ENCODE measurements around the gene PACRGL.

DNA sequence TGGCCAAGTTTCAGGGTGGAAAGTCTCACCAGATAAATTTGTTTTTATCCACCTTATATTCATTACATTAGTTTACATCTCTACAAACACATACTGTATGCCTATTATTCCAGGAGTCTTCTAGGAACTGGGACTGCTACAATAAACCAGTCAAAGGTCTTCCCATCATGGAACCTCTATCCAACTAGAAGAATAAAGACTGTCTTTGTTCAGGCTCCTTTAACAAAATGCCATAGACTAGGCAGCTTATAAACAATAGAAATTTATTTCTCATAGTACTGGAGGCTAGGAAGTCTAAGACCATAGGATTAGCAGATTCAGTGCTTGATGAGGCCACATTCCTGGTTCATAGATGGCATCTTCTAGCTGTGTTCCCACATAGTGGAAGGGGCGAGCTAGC is 61.6 kb downstream of the PACRGL start:
- TF ChIP-seq, protein P1, sequence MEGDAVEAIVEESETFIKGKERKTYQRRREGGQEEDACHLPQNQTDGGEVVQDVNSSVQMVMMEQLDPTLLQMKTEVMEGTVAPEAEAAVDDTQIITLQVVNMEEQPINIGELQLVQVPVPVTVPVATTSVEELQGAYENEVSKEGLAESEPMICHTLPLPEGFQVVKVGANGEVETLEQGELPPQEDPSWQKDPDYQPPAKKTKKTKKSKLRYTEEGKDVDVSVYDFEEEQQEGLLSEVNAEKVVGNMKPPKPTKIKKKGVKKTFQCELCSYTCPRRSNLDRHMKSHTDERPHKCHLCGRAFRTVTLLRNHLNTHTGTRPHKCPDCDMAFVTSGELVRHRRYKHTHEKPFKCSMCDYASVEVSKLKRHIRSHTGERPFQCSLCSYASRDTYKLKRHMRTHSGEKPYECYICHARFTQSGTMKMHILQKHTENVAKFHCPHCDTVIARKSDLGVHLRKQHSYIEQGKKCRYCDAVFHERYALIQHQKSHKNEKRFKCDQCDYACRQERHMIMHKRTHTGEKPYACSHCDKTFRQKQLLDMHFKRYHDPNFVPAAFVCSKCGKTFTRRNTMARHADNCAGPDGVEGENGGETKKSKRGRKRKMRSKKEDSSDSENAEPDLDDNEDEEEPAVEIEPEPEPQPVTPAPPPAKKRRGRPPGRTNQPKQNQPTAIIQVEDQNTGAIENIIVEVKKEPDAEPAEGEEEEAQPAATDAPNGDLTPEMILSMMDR (IDR thresholded peaks at IDR 0.05) = no peak
- no peak for TF ChIP-seq POLR2AphosphoS5 (IDR thresholded peaks at IDR 0.05)
- no peak for TF ChIP-seq EP300 (IDR thresholded peaks at IDR 0.05)
- no peak for TF ChIP-seq POLR2A (IDR thresholded peaks at IDR 0.05)
